B cell (primary cell): Measurements from ENCODE around the gene CCDC171.

Experiments
- EZH2 ChIP-seq: IDR thresholded peaks from 2 replicates; pipeline ENCODE4 v1.6.1; 2012; ENCODE audit warnings: borderline replicate concordance, low read depth, mild to moderate bottlenecking, moderate library complexity, low read length; ENCODE audit not compliant: insufficient read depth, poor library complexity, severe bottlenecking
- TF ChIP-seq, protein P1 (sequence below): fragments of 200-600 bp; IDR thresholded peaks from one replicate; pipeline ENCODE4 v1.8.0; 2022; ENCODE audit warnings: antibody characterized with exemption, mild to moderate bottlenecking

DNA sequence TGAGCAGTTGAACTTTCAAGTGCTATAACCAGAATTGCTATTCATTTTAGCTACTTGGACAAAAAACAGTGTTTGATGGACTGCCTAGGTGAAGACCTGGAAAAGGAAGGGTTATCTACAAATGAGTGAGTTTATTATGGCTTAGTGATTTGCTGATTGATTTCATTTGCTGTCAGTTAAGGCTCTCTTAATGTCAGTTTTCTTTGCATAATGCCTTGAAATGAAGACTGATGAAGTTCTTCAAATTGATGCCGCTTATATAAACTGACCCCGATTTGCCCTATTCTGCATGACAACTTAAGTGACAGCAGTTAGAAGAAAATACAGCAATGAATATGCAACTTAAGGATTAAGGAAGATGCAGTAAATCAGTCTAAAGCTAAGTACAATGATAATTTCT lies 332.6 kb downstream of the CCDC171 start:
- TF ChIP-seq EZH2 = no peak
- TF ChIP-seq, protein P1, sequence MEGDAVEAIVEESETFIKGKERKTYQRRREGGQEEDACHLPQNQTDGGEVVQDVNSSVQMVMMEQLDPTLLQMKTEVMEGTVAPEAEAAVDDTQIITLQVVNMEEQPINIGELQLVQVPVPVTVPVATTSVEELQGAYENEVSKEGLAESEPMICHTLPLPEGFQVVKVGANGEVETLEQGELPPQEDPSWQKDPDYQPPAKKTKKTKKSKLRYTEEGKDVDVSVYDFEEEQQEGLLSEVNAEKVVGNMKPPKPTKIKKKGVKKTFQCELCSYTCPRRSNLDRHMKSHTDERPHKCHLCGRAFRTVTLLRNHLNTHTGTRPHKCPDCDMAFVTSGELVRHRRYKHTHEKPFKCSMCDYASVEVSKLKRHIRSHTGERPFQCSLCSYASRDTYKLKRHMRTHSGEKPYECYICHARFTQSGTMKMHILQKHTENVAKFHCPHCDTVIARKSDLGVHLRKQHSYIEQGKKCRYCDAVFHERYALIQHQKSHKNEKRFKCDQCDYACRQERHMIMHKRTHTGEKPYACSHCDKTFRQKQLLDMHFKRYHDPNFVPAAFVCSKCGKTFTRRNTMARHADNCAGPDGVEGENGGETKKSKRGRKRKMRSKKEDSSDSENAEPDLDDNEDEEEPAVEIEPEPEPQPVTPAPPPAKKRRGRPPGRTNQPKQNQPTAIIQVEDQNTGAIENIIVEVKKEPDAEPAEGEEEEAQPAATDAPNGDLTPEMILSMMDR = no peak
